ENCODE measurements around the gene HEXIM2.

Gene HEXIM2

DNA sequence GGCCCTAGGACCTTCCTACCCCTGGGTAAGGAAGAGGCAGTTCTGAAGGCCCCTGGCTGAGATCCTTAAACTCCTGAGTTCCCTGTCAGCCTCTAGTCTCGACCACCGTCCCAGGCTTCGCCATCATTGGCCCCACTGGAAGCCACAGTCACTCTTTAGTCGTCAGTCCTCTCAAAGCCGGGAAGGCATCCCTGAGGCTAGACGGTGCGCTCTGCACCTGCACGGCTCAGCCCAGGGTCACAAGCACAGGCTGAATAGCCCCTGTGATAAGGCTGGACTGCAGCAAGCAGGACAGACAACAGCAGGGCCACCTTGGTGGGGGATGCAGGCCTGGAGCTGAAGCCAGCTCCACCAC, 16.7 kb upstream of the HEXIM2 start:
- DNase-seq = peak; percentile 66

DNA sequence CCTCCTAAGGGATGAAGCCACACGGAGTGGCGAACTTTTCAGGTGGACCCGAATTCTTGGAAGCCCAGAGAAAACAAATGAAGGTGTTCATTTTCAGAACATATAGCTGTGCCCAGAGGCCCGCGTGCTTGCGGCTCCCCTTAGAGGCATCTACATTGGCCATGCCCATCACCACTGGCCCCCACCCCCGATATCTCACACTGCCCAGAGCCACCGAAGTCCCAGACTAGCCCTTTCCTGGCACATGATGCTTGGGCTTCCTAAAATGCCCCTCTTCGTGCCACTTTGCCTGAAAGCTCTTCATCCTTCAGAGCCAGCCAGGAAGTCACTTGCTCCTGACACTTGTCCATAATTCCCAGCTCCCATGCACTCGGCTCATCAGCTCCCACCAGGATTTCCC, 15.5 kb upstream of the HEXIM2 start:
- no peak for DNase-seq

DNA sequence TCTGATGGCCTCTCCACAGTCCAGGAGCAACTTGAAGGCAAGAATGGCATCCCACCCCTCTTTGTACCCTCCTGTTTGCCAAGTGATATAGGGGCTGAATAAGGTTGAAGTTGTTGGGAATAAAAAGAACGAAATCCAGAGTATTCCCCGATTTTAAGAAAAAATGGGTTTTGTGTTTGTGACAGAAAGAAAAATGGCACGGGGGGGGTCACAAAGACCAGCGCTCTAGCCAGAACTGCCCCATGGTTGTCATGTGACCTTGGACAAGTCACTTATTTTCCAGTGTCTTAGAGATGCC, 15.1 kb upstream of the HEXIM2 start:
- no peak for DNase-seq

DNA sequence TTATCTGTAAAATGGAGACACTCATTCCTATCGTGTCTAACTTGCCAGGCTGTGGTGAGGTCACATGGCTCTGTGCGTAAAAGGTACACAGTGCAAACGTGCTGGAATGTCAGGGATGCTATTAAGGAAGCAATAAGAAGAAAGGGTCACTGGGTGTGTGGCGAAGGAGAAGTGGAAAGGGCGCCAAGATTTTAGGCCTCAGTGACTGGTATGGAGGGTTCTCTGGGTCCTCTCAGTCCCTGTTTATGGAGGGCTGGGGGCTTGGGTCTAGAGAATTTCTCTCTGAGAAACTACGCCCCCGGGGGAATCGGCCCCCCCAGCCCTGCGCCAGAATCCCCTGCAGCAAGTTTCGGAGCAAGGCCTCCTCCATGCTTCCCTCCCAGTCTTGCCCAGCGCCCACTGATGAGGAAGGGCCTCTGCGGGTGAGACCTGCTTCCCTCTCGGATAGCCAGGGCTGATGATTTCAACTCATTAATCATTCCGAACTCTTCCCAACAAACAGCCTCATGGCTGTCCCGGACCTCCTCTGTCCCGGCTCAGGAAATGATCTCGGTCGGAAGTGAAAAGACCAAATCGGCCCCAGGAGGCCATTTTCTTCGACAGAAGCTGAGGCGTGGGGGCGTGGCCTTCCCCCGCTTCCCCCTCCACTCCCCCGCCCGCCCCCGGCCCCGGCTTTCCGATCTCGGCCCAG, 14.6 kb upstream of the HEXIM2 start:
- DNase-seq = peak; percentile 92

DNA sequence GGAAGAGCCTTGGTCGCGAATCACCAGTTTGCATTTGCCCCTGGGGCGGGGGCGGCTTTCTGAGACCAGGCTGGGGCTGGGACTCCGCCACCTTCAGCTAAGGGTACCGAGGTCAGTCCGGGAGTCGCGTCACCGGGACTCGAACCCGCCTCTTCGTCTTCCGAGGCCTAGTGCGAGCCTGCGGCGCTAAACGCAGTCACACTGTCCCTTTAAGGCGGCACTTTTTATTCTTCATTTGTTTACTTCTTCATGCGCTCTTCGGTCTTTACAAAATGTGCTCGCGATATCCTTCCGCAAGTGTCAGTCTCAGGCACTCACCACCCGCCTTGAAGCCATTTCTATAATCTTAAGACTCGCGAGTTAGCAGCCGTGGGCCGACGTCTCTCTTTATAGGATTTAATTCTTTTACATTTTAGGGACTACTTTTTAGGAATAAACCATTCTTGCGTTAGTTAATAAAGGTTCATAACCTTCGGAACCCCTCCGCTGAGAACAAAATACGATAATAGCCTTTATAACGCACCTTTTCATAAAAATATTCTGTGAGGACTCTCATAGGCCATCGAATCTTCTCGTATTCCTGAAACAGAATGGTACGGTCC, 14.0 kb upstream of the HEXIM2 start:
- DNase-seq = peak; percentile 99

DNA sequence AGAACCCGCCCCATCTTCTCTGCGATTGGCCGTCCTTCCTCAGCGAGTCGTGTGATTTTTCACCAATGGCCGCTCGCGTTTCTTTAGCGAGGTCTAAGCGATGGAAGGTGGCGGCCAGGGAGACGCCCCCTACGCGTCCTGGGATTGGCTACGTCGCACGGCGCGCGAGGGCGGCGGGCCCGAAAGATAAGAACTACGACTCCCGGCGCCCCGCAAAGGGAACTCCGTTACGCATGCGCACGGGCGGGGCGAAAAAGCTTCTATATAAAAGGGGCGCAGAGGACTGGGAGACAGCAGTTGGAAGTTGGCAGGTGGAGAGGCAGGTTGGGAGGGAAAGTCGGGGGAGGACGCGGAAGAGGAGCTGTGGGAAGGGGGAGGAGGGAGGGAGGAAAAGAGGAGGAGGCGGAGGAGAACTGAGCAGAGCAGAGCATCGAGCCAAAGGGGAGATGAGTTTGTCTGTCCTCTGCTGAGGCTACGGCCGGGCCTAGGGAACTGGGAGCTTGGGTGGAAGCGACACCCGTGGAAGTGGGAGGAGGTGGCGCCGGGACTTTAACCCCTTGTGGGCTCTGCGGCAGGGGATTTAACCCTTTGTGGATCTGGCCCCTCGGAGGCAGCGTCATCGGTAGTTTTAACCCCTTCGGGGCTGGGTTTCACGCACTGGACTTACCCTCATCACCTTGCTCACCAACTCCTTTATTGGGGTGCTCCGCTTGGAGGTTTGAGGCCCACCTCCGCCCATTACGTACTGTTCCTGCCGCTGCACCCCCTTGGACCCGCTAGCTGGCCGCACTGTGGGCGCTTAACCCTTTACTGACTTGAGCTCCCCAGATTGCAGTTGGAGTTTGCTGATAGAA, 13.3 kb upstream of the HEXIM2 start, which contains the start of gene HEXIM1:
Gene HEXIM1, plus strand, starts transcription at position 293 of the 854 bp plus-strand sequence. CDS start 716 bp downstream, outside the sequence.
- DNase-seq = peak; percentile 100

GRCh38 chr17:45149037-45149668, 12.5 kb upstream of the HEXIM2 start:
- peak; percentile 92 for DNase-seq

DNA sequence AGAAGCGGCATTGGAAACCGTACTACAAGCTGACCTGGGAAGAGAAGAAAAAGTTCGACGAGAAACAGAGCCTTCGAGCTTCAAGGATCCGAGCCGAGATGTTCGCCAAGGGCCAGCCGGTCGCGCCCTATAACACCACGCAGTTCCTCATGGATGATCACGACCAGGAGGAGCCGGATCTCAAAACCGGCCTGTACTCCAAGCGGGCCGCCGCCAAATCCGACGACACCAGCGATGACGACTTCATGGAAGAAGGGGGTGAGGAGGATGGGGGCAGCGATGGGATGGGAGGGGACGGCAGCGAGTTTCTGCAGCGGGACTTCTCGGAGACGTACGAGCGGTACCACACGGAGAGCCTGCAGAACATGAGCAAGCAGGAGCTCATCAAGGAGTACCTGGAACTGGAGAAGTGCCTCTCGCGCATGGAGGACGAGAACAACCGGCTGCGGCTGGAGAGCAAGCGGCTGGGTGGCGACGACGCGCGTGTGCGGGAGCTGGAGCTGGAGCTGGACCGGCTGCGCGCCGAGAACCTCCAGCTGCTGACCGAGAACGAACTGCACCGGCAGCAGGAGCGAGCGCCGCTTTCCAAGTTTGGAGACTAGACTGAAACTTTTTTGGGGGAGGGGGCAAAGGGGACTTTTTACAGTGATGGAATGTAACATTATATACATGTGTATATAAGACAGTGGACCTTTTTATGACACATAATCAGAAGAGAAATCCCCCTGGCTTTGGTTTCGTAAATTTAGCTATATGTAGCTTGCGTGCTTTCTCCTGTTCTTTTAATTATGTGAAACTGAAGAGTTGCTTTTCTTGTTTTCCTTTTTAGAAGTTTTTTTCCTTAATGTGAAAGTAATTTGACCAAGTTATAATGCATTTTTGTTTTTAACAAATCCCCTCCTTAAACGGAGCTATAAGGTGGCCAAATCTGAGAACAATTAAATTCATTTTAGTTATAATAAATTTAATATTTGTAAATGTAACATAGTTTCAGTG, 11.7 kb upstream of the HEXIM2 start:
- peak; percentile 88 for DNase-seq

GRCh38 chr17:45150911-45151809, 10.5 kb upstream of the HEXIM2 start:
- DNase-seq = no peak

DNA sequence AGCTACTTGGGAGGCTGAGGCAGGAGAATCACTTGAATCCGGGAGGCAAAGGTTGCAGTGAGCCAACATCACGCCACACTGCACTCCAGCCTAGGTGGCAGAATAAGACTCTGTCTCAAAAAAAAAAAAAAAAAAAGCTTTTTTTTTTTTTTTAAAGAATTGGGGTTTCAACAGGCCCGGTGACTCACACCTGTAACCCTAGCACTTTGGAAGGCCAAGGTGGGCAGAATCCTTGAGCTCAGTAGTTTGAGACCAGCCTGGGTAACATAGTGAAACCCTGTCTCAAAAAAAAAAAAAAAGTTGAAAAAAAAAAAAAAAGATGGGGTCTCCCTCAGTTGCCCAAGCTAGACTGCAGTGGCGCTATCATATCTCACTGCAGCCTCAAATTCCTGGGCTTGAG, 6.6 kb upstream of the HEXIM2 start:
- DNase-seq = no peak

GRCh38 chr17:45155483-45155882, 6.2 kb upstream of the HEXIM2 start:
- no peak for DNase-seq

GRCh38 chr17:45156242-45156641, 5.4 kb upstream of the HEXIM2 start:
- DNase-seq = no peak

- peak; percentile 69 for DNase-seq
Observed at GRCh38 chr17:45160447-45161287, 1.0 kb upstream of the HEXIM2 start.

GRCh38 chr17:45162025-45162687, 481 bp downstream of the HEXIM2 start:
- DNase-seq = no peak

GRCh38 chr17:45164734-45165269, 3.1 kb downstream of the HEXIM2 start:
- DNase-seq = no peak

DNA sequence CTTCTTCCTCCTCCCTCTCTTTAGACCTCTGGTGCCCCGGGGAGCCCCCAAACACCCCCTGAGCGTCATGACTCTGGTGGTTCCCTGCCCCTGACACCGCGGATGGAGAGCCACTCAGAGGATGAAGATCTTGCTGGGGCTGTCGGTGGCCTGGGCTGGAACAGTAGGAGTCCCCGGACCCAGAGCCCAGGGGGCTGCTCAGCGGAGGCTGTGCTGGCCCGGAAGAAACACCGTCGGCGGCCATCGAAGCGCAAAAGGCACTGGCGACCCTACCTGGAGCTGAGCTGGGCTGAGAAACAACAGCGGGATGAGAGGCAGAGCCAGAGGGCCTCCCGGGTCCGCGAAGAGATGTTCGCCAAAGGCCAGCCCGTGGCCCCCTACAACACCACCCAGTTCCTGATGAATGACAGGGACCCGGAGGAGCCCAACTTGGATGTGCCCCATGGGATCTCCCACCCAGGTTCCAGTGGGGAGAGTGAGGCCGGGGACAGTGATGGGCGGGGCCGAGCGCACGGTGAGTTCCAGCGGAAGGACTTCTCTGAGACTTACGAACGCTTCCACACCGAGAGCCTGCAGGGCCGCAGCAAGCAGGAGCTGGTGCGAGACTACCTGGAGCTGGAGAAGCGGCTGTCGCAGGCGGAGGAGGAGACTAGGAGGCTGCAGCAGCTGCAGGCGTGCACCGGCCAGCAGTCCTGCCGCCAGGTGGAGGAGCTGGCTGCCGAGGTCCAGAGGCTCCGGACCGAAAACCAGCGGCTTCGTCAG, 7.5 kb downstream of the HEXIM2 start:
- DNase-seq = no peak

GRCh38 chr17:45170280-45170930, 8.7 kb downstream of the HEXIM2 start:
- no peak for DNase-seq

DNA sequence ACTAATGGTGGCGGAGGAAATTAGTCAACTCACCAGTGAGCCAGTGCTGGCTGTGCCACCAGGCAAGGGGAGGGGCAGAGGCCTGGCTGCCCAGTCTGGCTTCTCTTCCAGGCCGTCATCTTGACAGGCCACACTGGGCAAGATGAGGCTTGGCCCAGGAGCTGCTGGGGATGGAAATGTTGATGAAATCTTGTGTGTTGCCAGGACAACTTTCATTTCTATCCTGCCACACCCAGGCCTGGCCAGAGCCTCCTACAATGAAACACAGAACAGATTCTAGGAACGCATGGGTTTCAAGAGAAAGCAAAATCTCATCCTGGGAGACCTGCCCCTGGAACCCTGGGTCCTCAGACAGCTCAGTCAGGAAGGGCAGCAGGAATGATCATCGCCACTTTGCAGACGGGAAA, 9.3 kb downstream of the HEXIM2 start:
- no peak for DNase-seq

Data from DMS53 (cell line).